Measurements from ENCODE around the gene GIPR. TPM values are rescaled to one million over a fixed set of nuclear protein-coding genes. Genes with fewer than 3 reads are reported as not detected.

GIPR gene
- total and polyA plus RNA-seq, 2 donors (not counting 1 experiment from before 2014, with no cell fraction given), result 0.25 TPM; not detected in 1

DNA sequence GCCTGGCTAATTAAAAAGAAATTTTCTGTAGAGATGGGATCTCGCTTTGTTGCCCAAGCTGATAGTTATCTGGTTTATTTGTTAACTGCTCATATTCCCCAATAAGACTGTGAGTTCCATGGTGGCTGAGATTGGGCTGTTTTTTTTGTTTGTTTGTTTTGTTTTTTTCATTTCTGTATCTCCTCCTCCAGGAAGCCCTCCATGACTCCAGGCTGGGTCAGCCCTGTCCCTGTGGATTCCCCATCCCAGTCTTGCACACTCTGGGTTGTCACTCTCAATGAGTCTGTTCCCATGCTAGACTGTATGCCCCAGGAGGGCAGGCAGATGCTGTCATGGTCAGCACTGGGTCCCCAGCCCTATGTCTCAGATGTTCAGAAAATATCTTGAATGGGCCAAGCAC lies 31.7 kb upstream of the GIPR start:
- no peaks in the 10 kb centered on the region for H4K20me1 ChIP-seq (ENCODE audit: control insufficient read depth, extremely low read depth, insufficient read depth, low read length)
- no peaks in the 10 kb centered on the region for H3K9me3 ChIP-seq (ENCODE audit: control insufficient read depth, insufficient read depth, low read depth, low read length)
- H3K4me2 ChIP-seq (ENCODE audit: extremely low read depth, insufficient read depth, low read length), result no peak overlapping the region
- H3K4me3 ChIP-seq (replicated peaks in 1 of 4; ENCODE audit: control extremely low read depth in 1 of 4, insufficient read depth in 1 of 4, low read depth in 3 of 4, low read length in 4 of 4), result no peak overlapping the region
- H3K4me1 ChIP-seq (ENCODE audit: control insufficient read depth, extremely low read depth, insufficient read depth, low read length), result peaks cover 11% of the 10 kb centered on the region
- no peak overlapping the region for H2AFZ ChIP-seq (ENCODE audit: low read length)
- no peak overlapping the region for H3K27ac ChIP-seq (ENCODE audit: insufficient read depth, low read length)
- TF ChIP-seq CTCF (conservative IDR thresholded peaks at IDR 0.05 in 1 of 2, IDR thresholded peaks at IDR 0.05 in 1 of 2; ENCODE audit: low read depth in 1 of 2, low read length in 2 of 2) (no peak), EZH2 (IDR thresholded peaks at IDR 0.05; ENCODE audit: low read length, missing control alignments) (no peak)
- no peaks in the 10 kb centered on the region for H3K27me3 ChIP-seq (ENCODE audit: control insufficient read depth, insufficient read depth, low read length)
- no peak for DNase-seq (ENCODE audit: low read depth in 2 of 2)
- H3K36me3 ChIP-seq (ENCODE audit: control insufficient read depth, insufficient read depth, low read length), result peaks cover 4% of the 10 kb centered on the region
- H3K9ac ChIP-seq (ENCODE audit: insufficient read depth, low read length), result no peak overlapping the region
- peaks cover 4% of the 10 kb centered on the region for H3K79me2 ChIP-seq (ENCODE audit: control insufficient read depth, insufficient read depth, low read length)

GRCh38 chr19:45636902-45637301 lies 31.1 kb upstream of the GIPR start:
- H3K9me3 ChIP-seq (ENCODE audit: control insufficient read depth, insufficient read depth, low read depth, low read length), result no peaks in the 10 kb centered on the region
- H3K4me1 ChIP-seq (ENCODE audit: control insufficient read depth, extremely low read depth, insufficient read depth, low read length), result peaks cover 14% of the 10 kb centered on the region
- no peak for TF ChIP-seq EZH2 (IDR thresholded peaks at IDR 0.05; ENCODE audit: low read length, missing control alignments)
- no peak for TF ChIP-seq CTCF (conservative IDR thresholded peaks at IDR 0.05 in 1 of 2, IDR thresholded peaks at IDR 0.05 in 1 of 2; ENCODE audit: low read depth in 1 of 2, low read length in 2 of 2)
- DNase-seq (ENCODE audit: low read depth in 2 of 2), result no peak
- H3K79me2 ChIP-seq (ENCODE audit: control insufficient read depth, insufficient read depth, low read length), result peaks cover 4% of the 10 kb centered on the region
- H3K4me3 ChIP-seq (replicated peaks in 1 of 4; ENCODE audit: control extremely low read depth in 1 of 4, insufficient read depth in 1 of 4, low read depth in 3 of 4, low read length in 4 of 4), result no peak overlapping the region
- H2AFZ ChIP-seq (ENCODE audit: low read length), result no peak overlapping the region
- no peaks in the 10 kb centered on the region for H3K27me3 ChIP-seq (ENCODE audit: control insufficient read depth, insufficient read depth, low read length)
- H3K4me2 ChIP-seq (ENCODE audit: extremely low read depth, insufficient read depth, low read length), result no peak overlapping the region
- peaks cover 4% of the 10 kb centered on the region for H3K36me3 ChIP-seq (ENCODE audit: control insufficient read depth, insufficient read depth, low read length)
- no peak overlapping the region for H3K9ac ChIP-seq (ENCODE audit: insufficient read depth, low read length)
- no peak overlapping the region for H3K27ac ChIP-seq (ENCODE audit: insufficient read depth, low read length)
- H4K20me1 ChIP-seq (ENCODE audit: control insufficient read depth, extremely low read depth, insufficient read depth, low read length), result no peaks in the 10 kb centered on the region

GRCh38 chr19:45637890-45638667 lies 29.9 kb upstream of the GIPR start:
- H3K9me3 ChIP-seq (ENCODE audit: control insufficient read depth, insufficient read depth, low read depth, low read length), result no peaks in the 10 kb centered on the region
- peak; percentile 47 to 65 for DNase-seq (ENCODE audit: low read depth in 2 of 2)
- H3K4me1 ChIP-seq (ENCODE audit: control insufficient read depth, extremely low read depth, insufficient read depth, low read length), result peaks cover 14% of the 10 kb centered on the region
- H3K9ac ChIP-seq (ENCODE audit: insufficient read depth, low read length), result peak overlapping the region; percentile 16
- H3K4me3 ChIP-seq (replicated peaks in 1 of 4; ENCODE audit: control extremely low read depth in 1 of 4, insufficient read depth in 1 of 4, low read depth in 3 of 4, low read length in 4 of 4), result peak overlapping the region; percentile 76 to 84 (median 82)
- H2AFZ ChIP-seq (ENCODE audit: low read length), result peak overlapping the region; percentile 67
- no peaks in the 10 kb centered on the region for H4K20me1 ChIP-seq (ENCODE audit: control insufficient read depth, extremely low read depth, insufficient read depth, low read length)
- no peaks in the 10 kb centered on the region for H3K27me3 ChIP-seq (ENCODE audit: control insufficient read depth, insufficient read depth, low read length)
- H3K4me2 ChIP-seq (ENCODE audit: extremely low read depth, insufficient read depth, low read length), result peak overlapping the region; percentile 94
- peaks cover 4% of the 10 kb centered on the region for H3K79me2 ChIP-seq (ENCODE audit: control insufficient read depth, insufficient read depth, low read length)
- peak overlapping the region; percentile 26 for H3K27ac ChIP-seq (ENCODE audit: insufficient read depth, low read length)
- H3K36me3 ChIP-seq (ENCODE audit: control insufficient read depth, insufficient read depth, low read length), result no peaks in the 10 kb centered on the region
- no peak for TF ChIP-seq CTCF (conservative IDR thresholded peaks at IDR 0.05 in 1 of 2, IDR thresholded peaks at IDR 0.05 in 1 of 2; ENCODE audit: low read depth in 1 of 2, low read length in 2 of 2)
- no peak for TF ChIP-seq EZH2 (IDR thresholded peaks at IDR 0.05; ENCODE audit: low read length, missing control alignments)
